SU-DHL-6 (cell line): Measurements from ENCODE around the gene TMEM26.

Experiments used
- EZH2phosphoT487 ChIP-seq: fragments of 200-600 bp; sonication (generic), shearing (Covaris generic); conservative IDR thresholded peaks from 2 replicates; pipeline ENCODE4 v1.6.1; 2018; ENCODE audit warnings: mild to moderate bottlenecking, antibody characterized with exemption, low read length, moderate library complexity, mixed read lengths
- TF ChIP-seq, protein P1 (sequence below): fragments of 200-600 bp; sonication (generic); IDR thresholded peaks from one replicate; pipeline ENCODE4 v1.5.1; 2017; ENCODE audit warnings: antibody characterized with exemption, mild to moderate bottlenecking, low read length, moderate library complexity; ENCODE audit not compliant: insufficient read depth, poor library complexity, severe bottlenecking

DNA sequence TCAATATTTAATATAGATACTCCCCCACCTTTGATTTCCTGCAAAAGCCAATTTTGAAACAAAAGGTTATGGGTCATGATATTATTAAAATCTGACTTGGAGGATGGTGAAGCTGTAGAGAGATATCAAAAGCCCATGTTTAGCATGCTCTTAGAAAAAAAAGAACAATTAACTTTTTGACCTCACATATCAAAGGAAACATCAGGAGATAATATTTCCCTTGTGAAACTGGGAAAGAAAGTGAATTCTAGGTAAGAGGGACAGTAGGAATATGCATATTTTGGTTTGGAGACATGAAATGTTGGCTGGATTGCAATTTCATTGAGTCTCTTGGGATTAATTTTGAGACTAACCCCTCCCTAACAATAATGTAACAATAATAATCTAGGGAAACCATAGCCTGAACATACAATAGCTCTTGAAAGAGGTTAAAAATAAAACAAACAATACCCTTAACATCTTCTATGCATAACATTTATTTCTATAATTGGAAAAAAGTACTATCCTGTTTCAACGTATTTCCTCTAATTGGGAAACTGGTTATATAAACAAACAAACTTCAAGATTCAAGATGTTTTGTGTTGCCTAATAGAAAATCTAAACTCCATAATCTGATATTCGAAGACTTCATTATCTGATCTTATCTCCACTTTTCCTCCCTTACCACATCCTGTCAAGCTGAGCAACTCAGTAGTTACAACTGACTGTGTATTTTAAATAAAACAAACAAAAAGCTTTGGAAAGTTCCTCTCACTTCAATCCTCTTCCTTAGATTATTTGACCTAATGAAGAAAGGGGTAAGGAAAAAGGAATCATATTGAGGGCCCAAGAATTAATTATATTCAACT is 14.8 kb downstream of the TMEM26 start:
- TF ChIP-seq, protein P1, sequence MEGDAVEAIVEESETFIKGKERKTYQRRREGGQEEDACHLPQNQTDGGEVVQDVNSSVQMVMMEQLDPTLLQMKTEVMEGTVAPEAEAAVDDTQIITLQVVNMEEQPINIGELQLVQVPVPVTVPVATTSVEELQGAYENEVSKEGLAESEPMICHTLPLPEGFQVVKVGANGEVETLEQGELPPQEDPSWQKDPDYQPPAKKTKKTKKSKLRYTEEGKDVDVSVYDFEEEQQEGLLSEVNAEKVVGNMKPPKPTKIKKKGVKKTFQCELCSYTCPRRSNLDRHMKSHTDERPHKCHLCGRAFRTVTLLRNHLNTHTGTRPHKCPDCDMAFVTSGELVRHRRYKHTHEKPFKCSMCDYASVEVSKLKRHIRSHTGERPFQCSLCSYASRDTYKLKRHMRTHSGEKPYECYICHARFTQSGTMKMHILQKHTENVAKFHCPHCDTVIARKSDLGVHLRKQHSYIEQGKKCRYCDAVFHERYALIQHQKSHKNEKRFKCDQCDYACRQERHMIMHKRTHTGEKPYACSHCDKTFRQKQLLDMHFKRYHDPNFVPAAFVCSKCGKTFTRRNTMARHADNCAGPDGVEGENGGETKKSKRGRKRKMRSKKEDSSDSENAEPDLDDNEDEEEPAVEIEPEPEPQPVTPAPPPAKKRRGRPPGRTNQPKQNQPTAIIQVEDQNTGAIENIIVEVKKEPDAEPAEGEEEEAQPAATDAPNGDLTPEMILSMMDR: no peak
- TF ChIP-seq EZH2phosphoT487: no peak
